Activated CD4-positive, alpha-beta T cell treated with anti-CD3 and anti-CD28 coated beads, Interleukin-2, Interleukin-6, amounts not matched to agents 100 ng/mL and 50 ng/mL, durations not matched to agents 16 hours and 8 hours (primary cell): ENCODE data around the gene BST2.

Experiments
- DNase-seq: peaks from one replicate; pipeline ENCODE4 v3.0.0-alpha.2; 2020

Gene BST2

GRCh38 chr19:17405250-17406045 is at the start of gene BST2:
Gene BST2, minus strand, starts transcription at chr19:17405630. Its CDS starts 55 bp downstream, at chr19:17405575.
- peak; percentile 85 for DNase-seq

- DNase-seq, result no peak
These were observed 49.2 kb upstream of the BST2 start for GRCh38 chr19:17454576-17455071.

GRCh38 chr19:17451820-17452219 is 46.4 kb upstream of the BST2 start:
- DNase-seq, result no peak

GRCh38 chr19:17450264-17451075 is 45.0 kb upstream of the BST2 start:
- peak; percentile 81 for DNase-seq

- peak; percentile 47 for DNase-seq
These were observed 42.9 kb upstream of the BST2 start, which contains the start of gene TMEM221 for GRCh38 chr19:17448131-17448967. Gene TMEM221, minus strand, starts transcription at chr19:17448668. Its CDS starts 206 bp downstream, at chr19:17448462.

- no peak for DNase-seq
These were observed 42.3 kb upstream of the BST2 start for GRCh38 chr19:17447704-17448130.

GRCh38 chr19:17445526-17446165 is 40.2 kb upstream of the BST2 start:
- no peak for DNase-seq

GRCh38 chr19:17441241-17442021 is 36.0 kb upstream of the BST2 start:
- peak; percentile 42 for DNase-seq

GRCh38 chr19:17436874-17437267 is 31.4 kb upstream of the BST2 start:
- DNase-seq, result no peak

GRCh38 chr19:17436094-17436873 is 30.9 kb upstream of the BST2 start:
- no peak for DNase-seq

- no peak for DNase-seq
These were observed 29.8 kb upstream of the BST2 start for GRCh38 chr19:17435218-17435617.

GRCh38 chr19:17431417-17431816 is 26.0 kb upstream of the BST2 start:
- DNase-seq, result no peak

- no peak for DNase-seq
These were observed 24.2 kb upstream of the BST2 start for GRCh38 chr19:17429641-17430113.

GRCh38 chr19:17424743-17425365 is 19.4 kb upstream of the BST2 start:
- peak; percentile 59 for DNase-seq

- DNase-seq, result no peak
These were observed 18.2 kb upstream of the BST2 start for GRCh38 chr19:17423429-17424208.

GRCh38 chr19:17421942-17422341 is 16.5 kb upstream of the BST2 start:
- DNase-seq, result no peak

- peak; percentile 41 for DNase-seq
These were observed 15.1 kb upstream of the BST2 start for GRCh38 chr19:17420475-17420924.

GRCh38 chr19:17419621-17420474 is 14.4 kb upstream of the BST2 start, which contains the start of gene MVB12A:
Gene MVB12A, plus strand, starts transcription at chr19:17420047. Its CDS starts 89 bp downstream, at chr19:17420136.
- peak; percentile 98 for DNase-seq
